Stimulated activated CD4-positive, alpha-beta T cell treated with anti-CD3 and anti-CD28 coated beads, Interleukin-15, amount 100 ng/mL, for 24 hours (primary cell): ENCODE results near the gene RBMXL2.

Source experiments
- DNase-seq: peaks from one replicate; pipeline ENCODE4 v3.0.0-alpha.2; 2020

RBMXL2 gene

DNA sequence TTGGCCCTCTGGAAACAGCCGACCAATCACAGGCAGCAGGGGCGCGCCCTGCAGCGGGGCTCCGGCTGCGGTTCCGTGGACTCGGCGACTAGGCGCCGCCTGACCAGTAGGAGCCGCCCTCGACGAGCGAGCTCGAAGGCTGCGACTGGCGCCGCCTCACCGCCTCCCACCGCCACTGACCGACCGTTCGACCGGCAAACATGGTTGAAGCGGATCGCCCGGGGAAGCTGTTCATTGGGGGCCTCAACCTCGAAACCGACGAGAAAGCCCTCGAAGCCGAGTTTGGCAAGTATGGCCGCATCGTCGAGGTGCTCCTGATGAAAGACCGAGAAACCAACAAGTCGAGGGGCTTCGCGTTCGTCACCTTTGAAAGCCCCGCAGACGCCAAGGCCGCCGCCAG lies at the start of gene RBMXL2:
Gene RBMXL2 (plus strand): TSS at position 78 of the 400 bp plus-strand sequence. CDS start 123 bp downstream, at position 201.
- no peak for DNase-seq

DNA sequence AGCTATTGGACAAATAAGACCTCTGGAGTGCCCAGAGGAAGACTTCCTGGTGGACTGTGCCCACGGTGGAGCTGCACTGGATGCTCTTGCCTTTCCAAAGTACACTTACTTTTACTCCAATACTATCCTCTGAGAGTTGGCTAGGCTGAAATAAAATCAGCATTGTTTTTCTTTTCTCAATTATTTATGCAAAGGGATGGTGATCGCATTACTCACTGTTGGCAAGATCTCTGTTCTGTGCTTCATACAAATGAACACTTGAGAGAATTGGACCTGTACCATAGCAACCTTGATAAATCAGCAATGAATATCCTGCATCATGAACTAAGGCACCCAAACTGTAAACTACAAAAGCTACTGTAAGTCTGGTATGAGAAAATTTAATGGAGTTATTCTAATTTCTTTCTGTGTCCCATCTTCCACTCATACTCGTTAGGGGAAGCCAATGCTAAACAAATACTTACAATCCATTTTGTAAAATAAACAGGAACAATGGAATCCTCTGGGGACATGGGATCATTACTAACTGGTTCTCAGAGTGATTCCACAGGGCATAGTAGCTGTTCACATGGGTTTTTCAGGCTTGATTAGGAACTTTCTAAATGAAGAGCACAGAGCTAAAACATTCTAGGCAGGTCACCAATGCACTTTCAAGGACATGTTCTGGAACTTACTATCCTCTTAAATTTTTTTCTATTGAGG lies 42.2 kb upstream of the RBMXL2 start:
- no peak for DNase-seq

DNA sequence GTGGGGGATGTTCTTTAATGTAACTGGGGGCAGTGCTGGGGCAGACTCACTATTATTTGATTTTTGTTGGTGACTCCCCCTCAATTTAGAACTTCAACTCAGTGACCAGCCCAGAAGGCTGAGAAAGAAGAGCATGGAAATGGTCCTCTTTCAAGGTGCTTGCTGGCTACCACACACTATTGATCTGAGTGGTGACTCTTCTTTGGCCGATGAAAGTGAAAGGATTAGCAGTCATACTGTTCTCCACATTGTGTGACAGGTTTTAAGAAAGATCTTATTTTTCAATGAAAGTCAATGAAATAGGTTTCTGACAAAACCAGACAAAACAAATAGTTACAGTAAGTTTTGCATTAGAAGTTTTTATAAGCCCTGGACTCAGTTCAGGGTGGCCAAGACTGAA lies 38.6 kb upstream of the RBMXL2 start:
- DNase-seq: no peak

DNA sequence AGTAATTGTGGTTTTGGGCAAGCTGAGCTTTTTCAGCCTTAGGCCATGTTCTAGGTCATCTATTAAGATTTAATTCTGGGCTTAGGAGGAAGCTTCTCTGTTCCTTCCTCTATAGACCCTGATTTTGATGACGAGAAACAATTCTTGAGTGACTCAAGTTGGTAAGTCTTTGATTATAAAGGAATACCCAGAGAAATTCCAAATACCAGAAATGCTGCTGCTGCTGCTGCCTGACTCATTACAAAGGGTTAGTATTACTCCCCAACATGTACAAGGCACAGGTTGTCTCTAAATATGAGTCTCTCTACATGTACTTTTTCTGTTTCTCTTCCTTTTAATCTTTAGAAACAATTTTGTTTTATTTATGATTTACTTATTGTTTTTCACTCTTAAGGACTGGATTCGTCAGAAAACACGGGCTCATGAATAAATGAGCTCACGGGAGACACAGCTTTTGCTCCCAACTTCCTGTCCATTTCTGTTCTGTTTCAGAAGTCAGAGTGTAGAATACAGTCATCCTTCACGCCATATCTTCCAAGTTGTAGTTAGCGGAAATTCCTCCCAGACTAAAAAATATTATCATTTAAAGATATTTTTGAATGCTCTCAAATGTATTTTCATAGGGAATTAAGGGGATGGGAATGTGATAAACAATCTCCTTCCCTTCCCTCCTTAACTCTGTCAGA lies 31.8 kb upstream of the RBMXL2 start:
- no peak for DNase-seq

- no peak for DNase-seq
Observed at GRCh38 chr11:7057641-7058040, 31.2 kb upstream of the RBMXL2 start.

GRCh38 chr11:7060868-7061267 lies 27.9 kb upstream of the RBMXL2 start:
- DNase-seq: no peak

DNA sequence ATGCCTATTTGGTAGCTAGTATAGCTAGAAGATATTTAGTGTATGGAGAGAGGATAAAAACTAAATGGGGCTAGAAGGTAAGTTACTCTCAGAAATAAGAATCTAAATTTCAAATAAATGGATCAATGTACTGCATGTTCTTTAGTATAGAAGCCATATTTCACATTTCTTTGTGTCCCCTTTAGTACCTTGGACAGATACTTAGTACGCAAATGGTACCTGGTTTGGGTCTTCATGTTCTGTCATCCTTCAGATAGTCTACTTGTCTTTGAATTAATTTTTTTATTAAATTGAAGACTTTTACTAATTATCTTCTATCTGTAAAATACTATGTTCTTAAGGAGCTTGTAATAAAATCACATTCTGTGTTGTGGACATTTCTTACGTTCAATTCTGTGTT lies 26.3 kb upstream of the RBMXL2 start:
- DNase-seq: no peak

- DNase-seq: no peak
Observed at GRCh38 chr11:7072401-7073028, 16.3 kb upstream of the RBMXL2 start.

DNA sequence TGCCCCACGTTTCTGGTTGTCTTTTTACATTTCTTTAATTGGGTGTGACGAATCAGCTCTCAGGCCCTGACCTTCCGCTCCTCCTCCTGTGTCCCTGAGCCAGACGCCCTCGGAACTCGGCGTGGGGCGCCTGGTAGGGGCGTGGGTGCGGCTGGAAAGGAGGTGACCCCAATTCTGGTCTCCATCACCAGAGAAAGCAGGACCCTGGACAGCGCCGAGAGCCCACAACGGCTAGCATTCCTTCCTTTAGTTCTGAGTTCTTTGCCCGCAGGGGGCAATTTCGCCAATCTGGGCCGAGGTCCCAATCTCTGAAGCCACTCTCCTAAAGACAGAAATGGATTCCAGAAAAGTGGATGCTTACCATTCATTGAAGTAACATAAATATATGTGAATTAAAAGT lies 11.7 kb upstream of the RBMXL2 start:
- no peak for DNase-seq

- DNase-seq: no peak
Observed at GRCh38 chr11:7079545-7080135, 9.2 kb upstream of the RBMXL2 start.

- DNase-seq: no peak
Observed at GRCh38 chr11:7080900-7081299, 7.9 kb upstream of the RBMXL2 start.

GRCh38 chr11:7081441-7081840 lies 7.4 kb upstream of the RBMXL2 start:
- no peak for DNase-seq

- DNase-seq: no peak
Observed at GRCh38 chr11:7089328-7090251, 792 bp downstream of the RBMXL2 start.

GRCh38 chr11:7098235-7098832 lies 9.5 kb downstream of the RBMXL2 start:
- DNase-seq: no peak

DNA sequence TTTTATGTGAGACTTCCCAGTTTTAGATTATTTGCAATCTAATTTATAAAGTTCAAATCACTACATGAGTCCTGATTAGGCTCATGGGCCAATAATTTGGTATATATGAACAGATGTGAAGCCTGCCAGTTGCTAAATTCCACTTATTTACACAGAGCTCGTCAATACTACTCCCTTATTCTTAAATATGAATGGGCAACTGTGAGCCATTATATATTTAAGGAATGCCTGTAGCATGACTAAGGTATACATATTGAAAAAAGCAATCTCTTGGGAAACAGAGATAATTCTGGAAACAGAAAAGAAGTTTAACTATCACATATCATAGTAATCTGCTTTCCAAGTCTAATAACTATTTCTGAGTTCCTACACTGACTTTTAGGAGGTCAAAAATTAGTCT lies 27.0 kb downstream of the RBMXL2 start:
- DNase-seq: no peak

GRCh38 chr11:7116370-7116769 lies 27.6 kb downstream of the RBMXL2 start:
- DNase-seq: no peak

- no peak for DNase-seq
Observed at GRCh38 chr11:7138051-7138450, 49.3 kb downstream of the RBMXL2 start.
